ENCODE results near the gene ATXN7. TPM values are rescaled to one million over a fixed set of nuclear protein-coding genes. Genes with fewer than 3 reads are reported as not detected.

Gene ATXN7
- total and polyA plus RNA-seq, 4 donors = 2.8 to 13.6 (median 5.6) TPM

DNA sequence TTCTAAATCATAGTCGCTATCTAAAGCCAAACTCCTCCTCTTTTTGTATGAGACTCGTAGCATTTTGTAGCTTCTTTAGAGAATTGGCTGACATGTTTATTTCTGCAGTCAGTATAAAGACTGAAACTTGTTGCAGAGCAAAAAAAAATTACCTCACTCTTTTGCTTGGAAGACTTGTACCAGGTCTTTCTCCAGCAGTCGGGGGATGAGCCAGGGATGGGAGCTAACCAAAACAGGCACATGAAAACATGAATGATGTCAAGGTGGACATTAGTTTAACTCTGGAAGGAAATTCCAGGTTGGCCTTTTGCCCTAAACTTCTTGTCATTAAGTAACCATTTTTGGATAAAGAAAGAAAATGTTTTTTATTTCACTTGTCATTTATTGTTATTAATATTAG is 95.5 kb downstream of the ATXN7 start:
- no peak overlapping the region for H3K4me3 ChIP-seq (ENCODE audit: low read depth in 1 of 3, low read length in 3 of 3)
- no peaks in the 10 kb centered on the region for H3K9me3 ChIP-seq (ENCODE audit: control insufficient read depth in 4 of 4, low read length in 3 of 4)
- H3K36me3 ChIP-seq (ENCODE audit: control insufficient read depth in 4 of 4, insufficient read depth in 3 of 4, low read depth in 1 of 4, low read length in 3 of 4) = peaks cover 0 to 3% (median 0%) of the 10 kb centered on the region in 4 donors
- H3K4me1 ChIP-seq (ENCODE audit: control insufficient read depth in 4 of 4, insufficient read depth in 4 of 4, low read length in 3 of 4) = peaks cover 6 to 14% (median 11%) of the 10 kb centered on the region in 4 donors
- H3K27ac ChIP-seq (ENCODE audit: low read depth in 1 of 2, low read length in 2 of 2) = no peak overlapping the region
- 77% methylated on average over 3 of the region's 3 CpGs for WGBS
- TF ChIP-seq, protein P1, sequence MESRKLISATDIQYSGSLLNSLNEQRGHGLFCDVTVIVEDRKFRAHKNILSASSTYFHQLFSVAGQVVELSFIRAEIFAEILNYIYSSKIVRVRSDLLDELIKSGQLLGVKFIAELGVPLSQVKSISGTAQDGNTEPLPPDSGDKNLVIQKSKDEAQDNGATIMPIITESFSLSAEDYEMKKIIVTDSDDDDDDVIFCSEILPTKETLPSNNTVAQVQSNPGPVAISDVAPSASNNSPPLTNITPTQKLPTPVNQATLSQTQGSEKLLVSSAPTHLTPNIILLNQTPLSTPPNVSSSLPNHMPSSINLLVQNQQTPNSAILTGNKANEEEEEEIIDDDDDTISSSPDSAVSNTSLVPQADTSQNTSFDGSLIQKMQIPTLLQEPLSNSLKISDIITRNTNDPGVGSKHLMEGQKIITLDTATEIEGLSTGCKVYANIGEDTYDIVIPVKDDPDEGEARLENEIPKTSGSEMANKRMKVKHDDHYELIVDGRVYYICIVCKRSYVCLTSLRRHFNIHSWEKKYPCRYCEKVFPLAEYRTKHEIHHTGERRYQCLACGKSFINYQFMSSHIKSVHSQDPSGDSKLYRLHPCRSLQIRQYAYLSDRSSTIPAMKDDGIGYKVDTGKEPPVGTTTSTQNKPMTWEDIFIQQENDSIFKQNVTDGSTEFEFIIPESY (IDR thresholded peaks at IDR 0.05) = no peak
- TF ChIP-seq FOXA1 (IDR thresholded peaks at IDR 0.05) (no peak), HNF4A (conservative IDR thresholded peaks at IDR 0.05) (no peak), TAF1 (conservative IDR thresholded peaks at IDR 0.05) (no peak), NR2F2 (IDR thresholded peaks at IDR 0.05) (no peak), EGR1 (IDR thresholded peaks at IDR 0.05; ENCODE audit: low read depth in 2 of 2) (no peak), FOXA2 (IDR thresholded peaks at IDR 0.05) (no peak), RXRA (IDR thresholded peaks at IDR 0.05) (no peak), JUND (IDR thresholded peaks at IDR 0.05) (no peak), HNF4G (IDR thresholded peaks at IDR 0.05) (no peak)
- TF ChIP-seq, protein P2, sequence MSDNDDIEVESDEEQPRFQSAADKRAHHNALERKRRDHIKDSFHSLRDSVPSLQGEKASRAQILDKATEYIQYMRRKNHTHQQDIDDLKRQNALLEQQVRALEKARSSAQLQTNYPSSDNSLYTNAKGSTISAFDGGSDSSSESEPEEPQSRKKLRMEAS (IDR thresholded peaks at IDR 0.05) = no peak
- TF ChIP-seq, protein P3, sequence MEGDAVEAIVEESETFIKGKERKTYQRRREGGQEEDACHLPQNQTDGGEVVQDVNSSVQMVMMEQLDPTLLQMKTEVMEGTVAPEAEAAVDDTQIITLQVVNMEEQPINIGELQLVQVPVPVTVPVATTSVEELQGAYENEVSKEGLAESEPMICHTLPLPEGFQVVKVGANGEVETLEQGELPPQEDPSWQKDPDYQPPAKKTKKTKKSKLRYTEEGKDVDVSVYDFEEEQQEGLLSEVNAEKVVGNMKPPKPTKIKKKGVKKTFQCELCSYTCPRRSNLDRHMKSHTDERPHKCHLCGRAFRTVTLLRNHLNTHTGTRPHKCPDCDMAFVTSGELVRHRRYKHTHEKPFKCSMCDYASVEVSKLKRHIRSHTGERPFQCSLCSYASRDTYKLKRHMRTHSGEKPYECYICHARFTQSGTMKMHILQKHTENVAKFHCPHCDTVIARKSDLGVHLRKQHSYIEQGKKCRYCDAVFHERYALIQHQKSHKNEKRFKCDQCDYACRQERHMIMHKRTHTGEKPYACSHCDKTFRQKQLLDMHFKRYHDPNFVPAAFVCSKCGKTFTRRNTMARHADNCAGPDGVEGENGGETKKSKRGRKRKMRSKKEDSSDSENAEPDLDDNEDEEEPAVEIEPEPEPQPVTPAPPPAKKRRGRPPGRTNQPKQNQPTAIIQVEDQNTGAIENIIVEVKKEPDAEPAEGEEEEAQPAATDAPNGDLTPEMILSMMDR (IDR thresholded peaks at IDR 0.05; ENCODE audit: low read depth, low read length, missing input control) = no peak
- DNase-seq (ENCODE audit: low spot score) = no peak
- no peaks in the 10 kb centered on the region for H3K27me3 ChIP-seq (ENCODE audit: control insufficient read depth in 4 of 4, insufficient read depth in 4 of 4, low read length in 3 of 4)
- H3K9ac ChIP-seq (ENCODE audit: low read depth in 1 of 2, low read length in 2 of 2) = no peak overlapping the region

DNA sequence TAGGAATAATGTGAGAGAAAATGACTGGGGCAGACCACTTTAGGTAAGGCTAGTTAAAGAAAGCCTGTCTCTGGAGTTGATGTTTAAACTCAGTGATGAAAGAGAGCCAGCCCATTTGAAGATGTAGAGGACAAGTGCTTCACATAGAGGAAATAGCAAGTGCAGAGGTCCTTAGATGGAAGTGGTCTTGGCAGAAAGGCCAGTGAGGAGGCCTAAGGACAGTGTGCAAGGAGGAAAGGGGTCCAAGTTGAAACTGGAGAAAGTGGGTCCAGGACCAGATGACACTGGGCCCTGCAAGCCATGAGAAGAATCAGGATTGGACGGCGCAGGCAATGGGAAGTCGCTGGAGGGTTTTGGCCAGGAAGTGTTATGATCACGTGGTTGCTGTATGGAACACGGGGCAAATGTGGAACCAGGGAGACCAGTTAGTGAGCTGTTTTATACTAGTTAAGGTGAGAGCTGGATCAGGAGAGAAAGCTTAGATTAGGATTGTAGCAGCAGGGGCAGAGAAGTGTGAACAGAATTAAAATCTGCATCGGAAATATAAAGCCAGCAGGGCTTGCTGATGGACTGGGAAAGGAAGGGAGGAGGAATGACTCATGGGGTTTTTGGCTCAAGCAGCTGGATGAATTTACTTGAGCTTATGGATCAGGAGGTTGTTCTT is 96.5 kb downstream of the ATXN7 start:
- Histone ChIP-seq H3K36me3 (ENCODE audit: control insufficient read depth in 4 of 4, insufficient read depth in 3 of 4, low read depth in 1 of 4, low read length in 3 of 4) (peaks cover 0 to 1% (median 0%) of the 10 kb centered on the region in 4 donors), H3K27ac (ENCODE audit: low read depth in 1 of 2, low read length in 2 of 2) (peak overlapping the region in 1 of 2 donors; percentile 36), H3K9me3 (ENCODE audit: control insufficient read depth in 4 of 4, low read length in 3 of 4) (no peaks in the 10 kb centered on the region), H3K4me3 (ENCODE audit: low read depth in 1 of 3, low read length in 3 of 3) (no peak overlapping the region), H3K27me3 (ENCODE audit: control insufficient read depth in 4 of 4, insufficient read depth in 4 of 4, low read length in 3 of 4) (no peaks in the 10 kb centered on the region), H3K9ac (ENCODE audit: low read depth in 1 of 2, low read length in 2 of 2) (no peak overlapping the region), H3K4me1 (ENCODE audit: control insufficient read depth in 4 of 4, insufficient read depth in 4 of 4, low read length in 3 of 4) (peaks cover 6 to 11% (median 9%) of the 10 kb centered on the region in 4 donors)
- TF ChIP-seq HNF4A (conservative IDR thresholded peaks at IDR 0.05) (no peak), JUND (IDR thresholded peaks at IDR 0.05) (peak in 1 of 2 donors; percentile 14), RAD21 (IDR thresholded peaks at IDR 0.05) (peak in 1 of 2 donors; percentile 26)
- DNase-seq (ENCODE audit: low spot score) = no peak
- 62% methylated on average over 6 of the region's 6 CpGs for WGBS

DNA sequence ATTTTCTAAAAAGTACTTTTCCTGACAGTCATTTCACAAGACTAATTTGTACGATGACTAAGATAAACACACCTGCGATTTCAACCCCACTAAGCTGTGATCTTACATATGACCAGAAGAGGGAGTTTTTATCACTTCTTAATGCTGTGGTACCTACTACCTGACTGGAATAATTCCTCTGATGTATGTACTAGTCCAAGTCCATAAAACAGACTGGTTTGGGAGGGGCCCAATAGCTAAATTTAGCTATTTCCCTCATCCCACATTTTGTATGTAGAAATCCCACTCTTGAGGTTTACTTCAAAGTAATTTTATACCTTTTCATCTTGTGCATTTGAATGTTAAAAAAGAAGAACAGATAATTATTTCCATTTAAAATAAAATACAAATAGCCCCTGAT is 98.2 kb downstream of the ATXN7 start:
- no peak for DNase-seq (ENCODE audit: low spot score)
- Histone ChIP-seq H3K9ac (ENCODE audit: low read depth in 1 of 2, low read length in 2 of 2) (no peak overlapping the region), H3K36me3 (ENCODE audit: control insufficient read depth in 4 of 4, insufficient read depth in 3 of 4, low read depth in 1 of 4, low read length in 3 of 4) (peaks cover 0 to 1% (median 0%) of the 10 kb centered on the region in 4 donors), H3K4me1 (ENCODE audit: control insufficient read depth in 4 of 4, insufficient read depth in 4 of 4, low read length in 3 of 4) (peaks cover 7 to 17% (median 12%) of the 10 kb centered on the region in 4 donors), H3K27me3 (ENCODE audit: control insufficient read depth in 4 of 4, insufficient read depth in 4 of 4, low read length in 3 of 4) (no peaks in the 10 kb centered on the region), H3K27ac (ENCODE audit: low read depth in 1 of 2, low read length in 2 of 2) (no peak overlapping the region), H3K9me3 (ENCODE audit: control insufficient read depth in 4 of 4, low read length in 3 of 4) (no peaks in the 10 kb centered on the region), H3K4me3 (ENCODE audit: low read depth in 1 of 3, low read length in 3 of 3) (no peak overlapping the region)
- WGBS = 10% methylated on average over 2 of the region's 2 CpGs
- TF ChIP-seq RAD21 (IDR thresholded peaks at IDR 0.05) = peak; percentile 82 to 86
- TF ChIP-seq, protein P3 (IDR thresholded peaks at IDR 0.05; ENCODE audit: low read depth, low read length, missing input control) = peak; percentile 70
- TF ChIP-seq, protein P4, sequence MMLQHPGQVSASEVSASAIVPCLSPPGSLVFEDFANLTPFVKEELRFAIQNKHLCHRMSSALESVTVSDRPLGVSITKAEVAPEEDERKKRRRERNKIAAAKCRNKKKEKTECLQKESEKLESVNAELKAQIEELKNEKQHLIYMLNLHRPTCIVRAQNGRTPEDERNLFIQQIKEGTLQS (IDR thresholded peaks at IDR 0.05) = no peak

Measured in liver (tissue), 9 donors.